SH-SY5Y (cell line): ENCODE results near the gene LMO1.

Source experiments
- GATA2 ChIP-seq: IDR thresholded peaks from 2 replicates; pipeline ENCODE4 v1.6.1; 2011; ENCODE audit warnings: mild to moderate bottlenecking, low read depth, low read length
- GATA3 ChIP-seq: IDR thresholded peaks from 2 replicates; pipeline ENCODE4 v1.6.1; 2011; ENCODE audit warnings: low read depth, mild to moderate bottlenecking, low read length, moderate library complexity

The LMO1 gene

DNA sequence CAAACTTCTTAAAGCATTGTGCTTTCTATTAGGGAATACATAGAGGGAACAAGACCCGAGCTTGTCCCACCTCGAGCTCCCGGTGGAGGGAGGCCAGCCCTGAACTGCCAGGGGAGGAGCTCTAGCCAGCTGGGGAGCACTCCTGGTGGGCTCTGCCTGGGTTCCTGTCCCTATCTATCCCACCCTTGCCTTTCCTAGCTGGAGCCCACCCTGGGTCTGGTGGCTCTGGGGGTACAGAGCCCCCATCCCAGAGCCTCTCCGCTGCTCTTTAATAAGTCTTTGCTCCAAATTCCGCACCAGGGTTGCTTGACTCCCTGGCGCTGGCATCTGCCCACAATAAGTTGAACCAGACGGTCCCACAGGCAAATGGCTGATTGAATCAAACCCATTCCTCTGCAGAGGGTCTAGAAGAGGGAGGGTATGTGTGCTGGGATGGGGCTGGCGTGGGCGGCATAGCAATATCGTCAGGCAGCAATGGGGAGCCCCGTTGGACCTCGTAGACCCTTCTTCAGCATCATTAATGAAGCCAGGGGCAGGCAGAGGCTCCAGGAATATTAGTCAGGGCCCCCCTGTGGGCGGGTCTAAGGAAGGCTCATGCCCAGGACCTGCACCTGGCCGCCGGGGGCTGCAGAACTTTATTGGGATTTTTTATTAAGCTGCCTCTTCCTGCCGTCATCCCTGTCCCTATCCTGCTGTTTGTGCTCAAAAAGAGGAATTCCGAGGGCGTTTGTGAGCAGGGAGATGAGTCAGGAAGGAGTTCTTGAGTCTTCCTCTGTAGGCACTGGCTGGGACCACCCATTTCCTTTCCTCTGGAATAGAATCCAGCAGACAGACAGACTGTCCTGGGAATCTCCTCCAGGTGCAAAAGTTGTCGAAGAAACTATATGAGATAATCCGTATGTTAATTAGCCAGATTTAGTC lies 56.3 kb downstream of the LMO1 start:
- TF ChIP-seq GATA2: 0 out of 2 replicates have a peak, but pooled peaks have one; percentile 36
- TF ChIP-seq GATA3: no peak

GRCh38 chr11:8206251-8207079 lies 57.2 kb downstream of the LMO1 start:
- TF ChIP-seq GATA2: peak; percentile 100
- TF ChIP-seq GATA3: peak; percentile 82

DNA sequence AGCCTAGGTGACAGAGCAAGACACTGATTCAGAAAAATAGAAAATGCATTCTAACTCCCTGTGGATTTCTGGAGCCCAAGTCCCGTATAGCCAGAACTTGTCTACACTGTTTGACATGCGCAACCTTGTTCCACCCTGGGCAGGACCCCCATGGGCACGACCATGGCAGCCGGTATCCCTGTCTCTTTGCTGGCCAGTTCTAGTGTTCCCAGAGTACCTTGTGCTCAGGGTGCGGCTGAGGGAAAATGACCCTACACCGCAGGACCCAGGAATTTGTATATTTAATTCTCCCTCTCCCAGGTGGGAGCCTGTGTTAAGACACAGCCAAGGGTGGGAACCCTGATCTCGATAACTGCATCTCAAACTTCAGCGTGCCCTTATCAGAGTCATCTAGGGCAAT lies 58.1 kb downstream of the LMO1 start:
- TF ChIP-seq GATA2: no peak; the same call in 1 of the 2 replicates
- no peak for TF ChIP-seq GATA3

DNA sequence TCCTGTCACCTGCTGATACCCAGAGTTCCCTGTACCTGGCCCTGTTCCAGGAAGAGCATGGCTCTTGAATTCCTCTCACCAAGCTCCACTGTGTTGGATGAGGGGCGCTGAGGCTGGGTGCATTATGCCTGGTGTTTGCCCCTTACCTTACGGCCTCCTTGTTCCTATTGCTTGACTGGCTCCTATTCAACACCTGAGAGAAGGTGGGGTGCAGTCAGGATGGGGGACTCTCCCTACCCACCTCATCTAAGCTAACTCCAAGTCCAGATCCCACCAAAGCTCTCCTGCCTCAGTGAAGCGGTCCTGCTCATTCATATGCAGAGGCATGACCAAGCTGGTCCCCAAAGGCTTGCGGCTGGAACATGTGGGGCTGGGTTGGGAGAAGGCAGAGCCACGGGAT lies 59.1 kb downstream of the LMO1 start:
- TF ChIP-seq GATA3 (no peak), GATA2 (no peak)

DNA sequence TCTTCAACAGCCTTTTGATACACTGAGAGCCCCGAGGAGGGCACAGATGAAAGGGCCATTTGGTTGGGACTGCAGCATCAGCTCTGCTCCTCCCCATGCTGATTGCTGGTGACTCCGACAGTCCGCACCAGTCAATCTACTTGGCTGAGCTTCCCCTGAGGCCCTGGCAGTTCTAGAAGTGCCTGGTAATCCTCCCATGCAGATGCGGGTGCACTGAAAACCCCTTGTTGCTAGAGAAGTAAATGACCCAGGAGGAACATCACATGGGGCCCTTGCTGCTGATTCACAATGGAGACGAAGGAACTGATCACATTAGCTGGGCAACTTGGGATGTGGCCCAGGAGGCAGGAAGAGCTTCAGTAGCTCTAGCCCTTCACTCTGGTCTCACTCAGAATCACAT lies 59.7 kb downstream of the LMO1 start:
- TF ChIP-seq GATA2: no peak
- TF ChIP-seq GATA3: no peak

GRCh38 chr11:8203414-8203715 lies 60.3 kb downstream of the LMO1 start:
- TF ChIP-seq GATA3 (no peak), GATA2 (no peak)

- no peak for TF ChIP-seq GATA2
- no peak for TF ChIP-seq GATA3
Observed at GRCh38 chr11:8202516-8203413, 60.9 kb downstream of the LMO1 start.

GRCh38 chr11:8201644-8202365 lies 61.9 kb downstream of the LMO1 start:
- no peak for TF ChIP-seq GATA2
- no peak for TF ChIP-seq GATA3

DNA sequence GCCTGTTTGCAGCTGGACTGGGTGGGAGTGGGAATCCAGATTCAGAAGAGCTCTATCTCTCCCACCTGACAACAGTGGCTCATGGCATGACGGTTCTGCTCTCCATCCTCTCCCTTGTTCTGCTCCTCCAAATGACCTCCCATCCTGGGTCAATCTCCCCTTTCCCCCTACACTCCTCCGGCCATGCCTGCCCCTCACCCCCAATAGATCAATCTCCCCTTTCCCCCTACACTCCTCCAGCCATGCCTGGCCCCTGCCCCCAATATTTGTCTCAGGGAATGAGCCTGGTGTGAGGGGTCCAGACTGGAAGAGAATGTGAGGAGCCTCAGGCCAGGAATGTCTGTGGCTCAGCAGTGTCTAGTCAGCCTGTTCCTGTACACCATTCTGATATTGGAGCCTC lies 64.0 kb downstream of the LMO1 start:
- TF ChIP-seq GATA2 (no peak), GATA3 (no peak)

DNA sequence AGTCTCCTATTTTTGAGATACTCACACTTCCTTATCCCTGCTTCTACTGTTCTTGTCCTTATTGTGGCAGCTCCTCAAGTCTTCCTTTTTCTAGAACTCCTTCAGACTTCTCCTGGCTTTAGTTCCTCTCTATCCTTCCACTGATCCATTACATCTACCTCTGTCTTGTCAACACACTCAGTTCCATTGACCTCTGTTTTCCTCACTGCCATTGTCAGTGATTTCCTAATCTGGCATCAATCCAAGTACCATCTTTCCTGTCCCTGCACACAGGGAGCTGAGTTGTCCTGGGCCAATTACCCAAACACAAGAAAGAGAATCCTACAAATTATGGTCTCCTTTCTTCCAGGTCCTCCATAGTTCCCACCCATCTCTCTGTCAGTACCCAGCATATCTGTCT lies 66.9 kb downstream of the LMO1 start:
- no peak for TF ChIP-seq GATA2
- TF ChIP-seq GATA3: no peak

DNA sequence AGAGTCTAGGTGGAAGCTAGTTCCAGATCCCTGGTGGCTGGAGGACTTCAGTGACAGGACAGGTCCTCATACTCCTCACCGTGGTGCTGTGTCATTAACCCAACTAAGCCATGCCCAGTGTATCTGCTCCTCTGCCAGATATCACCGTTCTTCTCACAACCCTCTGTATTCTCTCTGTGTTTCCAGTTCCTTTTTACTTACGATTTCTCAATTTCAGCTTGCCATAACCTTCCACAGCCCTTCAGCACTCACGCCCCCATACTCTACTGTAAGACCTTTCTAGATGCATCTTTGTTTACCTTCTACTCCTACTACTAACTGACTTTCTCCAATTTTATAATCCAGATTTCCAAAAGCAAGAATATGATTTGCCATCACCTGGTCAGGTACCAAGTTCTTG lies 68.7 kb downstream of the LMO1 start:
- no peak for TF ChIP-seq GATA2
- TF ChIP-seq GATA3: no peak

DNA sequence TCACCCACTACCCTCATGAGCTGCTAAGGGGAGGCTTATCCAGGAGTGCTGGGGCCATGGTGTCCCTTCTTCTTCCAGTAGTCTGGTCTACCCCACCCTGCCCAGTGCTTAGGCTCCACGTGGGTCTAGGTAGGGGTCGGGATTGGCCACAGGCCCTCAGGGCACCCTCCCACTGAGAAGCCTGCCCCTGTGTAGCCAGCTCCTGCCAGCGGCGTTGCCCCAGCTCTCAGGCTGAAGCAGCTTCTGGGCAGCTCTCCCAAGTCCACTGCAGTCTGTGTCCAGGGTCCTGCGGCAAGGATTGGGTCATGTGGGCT lies 70.8 kb downstream of the LMO1 start:
- TF ChIP-seq GATA2 (no peak), GATA3 (no peak)
